ENCODE results near the gene UBE2I.

The UBE2I gene

GRCh38 chr16:1335996-1336395 is 26.6 kb downstream of the UBE2I start:
- H3K36me3 ChIP-seq (ENCODE audit: insufficient read depth, low read length): no peaks in the 10 kb centered on the region
- peaks cover 18% of the 10 kb centered on the region for H3K4me1 ChIP-seq (ENCODE audit: control insufficient read depth, insufficient read depth, low read length)
- H3K4me2 ChIP-seq (ENCODE audit: low read length): no peak overlapping the region
- H3K9me3 ChIP-seq (replicated peaks; ENCODE audit: low read length): no peaks in the 10 kb centered on the region
- H3K4me3 ChIP-seq (ENCODE audit: low read length): no peak overlapping the region
- H3K9ac ChIP-seq (ENCODE audit: low read depth, low read length): no peak overlapping the region
- H3K27me3 ChIP-seq (ENCODE audit: control insufficient read depth, insufficient read depth, low read length): peaks cover 69% of the 10 kb centered on the region

GRCh38 chr16:1336619-1337018 is 27.2 kb downstream of the UBE2I start:
- Histone ChIP-seq H3K4me2 (ENCODE audit: low read length) (no peak overlapping the region), H3K9me3 (replicated peaks; ENCODE audit: low read length) (no peaks in the 10 kb centered on the region), H3K9ac (ENCODE audit: low read depth, low read length) (no peak overlapping the region), H3K27me3 (ENCODE audit: control insufficient read depth, insufficient read depth, low read length) (peaks cover 65% of the 10 kb centered on the region), H3K36me3 (ENCODE audit: insufficient read depth, low read length) (no peaks in the 10 kb centered on the region), H3K4me1 (ENCODE audit: control insufficient read depth, insufficient read depth, low read length) (peaks cover 13% of the 10 kb centered on the region), H3K4me3 (ENCODE audit: low read length) (no peak overlapping the region)

GRCh38 chr16:1337486-1337885 is 28.1 kb downstream of the UBE2I start:
- Histone ChIP-seq H3K36me3 (ENCODE audit: insufficient read depth, low read length) (no peaks in the 10 kb centered on the region), H3K4me2 (ENCODE audit: low read length) (no peak overlapping the region), H3K27me3 (ENCODE audit: control insufficient read depth, insufficient read depth, low read length) (peaks cover 60% of the 10 kb centered on the region), H3K9me3 (replicated peaks; ENCODE audit: low read length) (no peaks in the 10 kb centered on the region), H3K9ac (ENCODE audit: low read depth, low read length) (no peak overlapping the region), H3K4me3 (ENCODE audit: low read length) (no peak overlapping the region), H3K4me1 (ENCODE audit: control insufficient read depth, insufficient read depth, low read length) (peaks cover 7% of the 10 kb centered on the region)

DNA sequence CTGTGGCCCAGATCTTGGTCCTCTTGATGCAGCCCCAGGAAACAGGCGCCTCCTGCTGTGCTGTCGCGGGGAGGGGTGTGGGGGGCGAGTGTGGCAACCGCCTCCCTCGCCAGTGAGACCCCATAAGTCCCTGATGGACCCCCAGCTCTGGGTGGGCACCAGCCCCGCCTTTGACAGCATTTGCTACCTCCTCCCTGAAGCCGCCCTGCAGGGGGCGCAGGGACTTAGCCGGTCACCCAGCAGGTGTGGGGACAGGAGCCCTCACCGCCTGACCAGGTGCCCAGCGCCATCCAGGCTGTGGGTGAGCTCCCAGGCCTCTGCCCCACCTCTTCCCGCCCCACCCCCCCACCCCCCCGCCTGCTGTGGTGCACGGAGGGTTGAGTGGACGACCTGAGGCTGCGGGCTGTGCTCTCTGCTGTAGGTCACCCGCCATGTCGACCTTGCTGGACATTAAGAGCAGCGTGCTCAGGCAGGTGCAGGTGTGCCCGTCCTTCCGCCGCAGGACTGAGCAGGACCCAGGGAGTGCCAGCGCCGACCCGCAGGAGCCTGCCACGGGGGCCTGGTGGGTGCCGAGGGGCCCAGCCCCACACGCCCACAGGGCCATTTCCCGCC is 28.8 kb downstream of the UBE2I start:
- H3K27me3 ChIP-seq (ENCODE audit: control insufficient read depth, insufficient read depth, low read length): peaks cover 54% of the 10 kb centered on the region
- H3K9ac ChIP-seq (ENCODE audit: low read depth, low read length): no peak overlapping the region

DNA sequence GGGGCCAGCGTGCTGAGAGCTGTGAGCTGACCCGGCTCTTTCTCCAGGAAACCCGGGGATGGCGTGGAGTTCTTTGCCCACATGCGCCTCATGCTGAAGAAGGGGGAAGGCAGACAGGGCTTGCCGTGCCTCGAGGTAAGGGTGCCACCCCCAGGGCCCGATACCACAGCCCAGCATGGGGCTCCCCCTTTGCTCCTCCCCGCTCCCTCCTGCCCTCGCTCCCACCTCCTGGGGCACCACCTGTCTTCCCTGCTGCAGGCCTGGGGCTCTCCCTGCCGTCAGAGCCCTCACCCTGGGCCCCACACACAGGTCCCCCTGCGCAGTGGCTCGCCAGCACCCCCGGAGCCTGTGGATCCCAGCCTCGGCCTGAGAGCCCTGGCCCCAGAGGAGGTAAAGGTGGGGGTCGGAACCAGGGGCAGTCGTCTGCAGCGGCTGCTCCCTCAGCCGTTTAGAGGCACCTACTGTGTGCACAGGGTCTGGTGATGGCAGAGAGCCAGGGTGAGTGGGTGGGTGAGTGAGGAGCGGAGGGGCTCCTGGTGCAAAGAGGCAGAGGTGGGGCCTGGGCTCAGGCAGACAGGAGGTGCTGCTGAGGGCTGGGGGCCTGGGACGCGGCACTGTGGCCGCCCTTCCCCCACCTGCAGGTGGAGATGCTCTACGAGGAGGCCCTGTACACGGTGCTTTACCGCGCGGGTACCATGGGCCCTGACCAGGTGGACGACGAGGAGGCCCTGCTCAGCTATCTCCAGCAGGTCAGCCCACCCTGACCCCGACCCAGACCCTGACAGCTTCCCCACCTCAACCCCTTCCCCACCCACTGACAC is 29.6 kb downstream of the UBE2I start:
- H3K9ac ChIP-seq (ENCODE audit: low read depth, low read length): no peak overlapping the region

More for the DNA sequence above, 28.8 kb downstream of the UBE2I start:
- H3K4me1 ChIP-seq (ENCODE audit: control insufficient read depth, insufficient read depth, low read length): peaks cover 7% of the 10 kb centered on the region
- no peaks in the 10 kb centered on the region for H3K9me3 ChIP-seq (replicated peaks; ENCODE audit: low read length)
- no peaks in the 10 kb centered on the region for H3K36me3 ChIP-seq (ENCODE audit: insufficient read depth, low read length)
- H3K4me2 ChIP-seq (ENCODE audit: low read length): no peak overlapping the region
- no peak overlapping the region for H3K4me3 ChIP-seq (ENCODE audit: low read length)

DNA sequence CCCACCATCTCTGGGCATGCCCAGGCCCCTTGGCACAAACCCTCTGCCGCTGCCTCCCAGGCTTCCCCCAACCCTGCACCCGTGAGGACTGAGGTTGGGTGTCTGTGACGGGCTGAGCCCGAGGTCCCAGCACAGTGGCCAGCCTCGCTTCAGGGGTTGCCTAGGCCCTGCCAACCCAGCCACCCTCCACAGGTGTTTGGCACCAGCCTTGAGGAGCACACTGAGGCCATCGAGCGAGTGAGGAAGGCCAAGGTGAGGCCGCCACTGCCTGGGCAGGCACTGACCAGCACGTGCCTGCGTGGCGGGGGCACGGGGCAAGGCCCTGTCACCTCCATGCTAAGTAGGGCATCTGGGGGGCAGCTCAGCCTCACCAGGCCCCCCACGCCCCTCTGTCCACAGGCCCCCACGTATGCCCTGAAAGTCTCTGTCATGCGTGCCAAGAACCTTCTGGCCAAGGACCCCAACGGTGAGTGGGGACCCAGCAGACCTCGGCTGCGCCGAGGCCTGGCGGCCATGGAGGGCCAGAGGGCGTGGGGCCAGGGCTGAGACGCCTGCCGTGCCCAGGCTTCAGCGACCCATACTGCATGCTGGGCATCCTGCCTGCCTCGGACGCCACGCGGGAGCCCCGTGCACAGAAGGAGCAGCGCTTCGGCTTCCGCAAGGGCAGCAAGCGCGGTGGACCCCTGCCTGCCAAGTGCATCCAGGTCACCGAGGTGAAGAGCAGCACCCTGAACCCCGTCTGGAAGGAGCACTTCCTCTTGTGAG is 31.5 kb downstream of the UBE2I start:
- Histone ChIP-seq H3K4me3 (ENCODE audit: low read length) (no peak overlapping the region), H3K36me3 (ENCODE audit: insufficient read depth, low read length) (no peaks in the 10 kb centered on the region), H3K4me1 (ENCODE audit: control insufficient read depth, insufficient read depth, low read length) (peaks cover 18% of the 10 kb centered on the region), H3K4me2 (ENCODE audit: low read length) (no peak overlapping the region), H3K9me3 (replicated peaks; ENCODE audit: low read length) (no peaks in the 10 kb centered on the region), H3K9ac (ENCODE audit: low read depth, low read length) (no peak overlapping the region), H3K27me3 (ENCODE audit: control insufficient read depth, insufficient read depth, low read length) (peaks cover 40% of the 10 kb centered on the region)

More for the DNA sequence above, 29.6 kb downstream of the UBE2I start:
- H3K4me1 ChIP-seq (ENCODE audit: control insufficient read depth, insufficient read depth, low read length): peaks cover 15% of the 10 kb centered on the region
- no peak overlapping the region for H3K4me2 ChIP-seq (ENCODE audit: low read length)
- H3K4me3 ChIP-seq (ENCODE audit: low read length): no peak overlapping the region
- no peaks in the 10 kb centered on the region for H3K9me3 ChIP-seq (replicated peaks; ENCODE audit: low read length)
- H3K27me3 ChIP-seq (ENCODE audit: control insufficient read depth, insufficient read depth, low read length): peaks cover 50% of the 10 kb centered on the region
- H3K36me3 ChIP-seq (ENCODE audit: insufficient read depth, low read length): no peaks in the 10 kb centered on the region

GRCh38 chr16:1341495-1342420 is 32.3 kb downstream of the UBE2I start:
- H3K27me3 ChIP-seq (ENCODE audit: control insufficient read depth, insufficient read depth, low read length): peaks cover 32% of the 10 kb centered on the region
- no peak overlapping the region for H3K9ac ChIP-seq (ENCODE audit: low read depth, low read length)
- H3K4me3 ChIP-seq (ENCODE audit: low read length): no peak overlapping the region
- H3K9me3 ChIP-seq (replicated peaks; ENCODE audit: low read length): no peaks in the 10 kb centered on the region
- H3K4me2 ChIP-seq (ENCODE audit: low read length): no peak overlapping the region
- H3K36me3 ChIP-seq (ENCODE audit: insufficient read depth, low read length): no peaks in the 10 kb centered on the region
- peaks cover 18% of the 10 kb centered on the region for H3K4me1 ChIP-seq (ENCODE audit: control insufficient read depth, insufficient read depth, low read length)

- H3K9me3 ChIP-seq (replicated peaks; ENCODE audit: low read length): no peaks in the 10 kb centered on the region
- H3K4me2 ChIP-seq (ENCODE audit: low read length): peak overlapping the region; percentile 72
- H3K27me3 ChIP-seq (ENCODE audit: control insufficient read depth, insufficient read depth, low read length): peaks cover 26% of the 10 kb centered on the region
- peaks cover 18% of the 10 kb centered on the region for H3K4me1 ChIP-seq (ENCODE audit: control insufficient read depth, insufficient read depth, low read length)
- no peaks in the 10 kb centered on the region for H3K36me3 ChIP-seq (ENCODE audit: insufficient read depth, low read length)
- H3K9ac ChIP-seq (ENCODE audit: low read depth, low read length): no peak overlapping the region
- H3K4me3 ChIP-seq (ENCODE audit: low read length): peak overlapping the region; percentile 35
These were observed 33.3 kb downstream of the UBE2I start for GRCh38 chr16:1342526-1343427.

- Histone ChIP-seq H3K4me1 (ENCODE audit: control insufficient read depth, insufficient read depth, low read length) (peaks cover 18% of the 10 kb centered on the region), H3K27me3 (ENCODE audit: control insufficient read depth, insufficient read depth, low read length) (peaks cover 22% of the 10 kb centered on the region), H3K4me3 (ENCODE audit: low read length) (peak overlapping the region; percentile 35), H3K9me3 (replicated peaks; ENCODE audit: low read length) (no peaks in the 10 kb centered on the region), H3K36me3 (ENCODE audit: insufficient read depth, low read length) (peaks cover under 1% of the 10 kb centered on the region), H3K9ac (ENCODE audit: low read depth, low read length) (no peak overlapping the region), H3K4me2 (ENCODE audit: low read length) (peak overlapping the region; percentile 72)
These were observed 34.2 kb downstream of the UBE2I start for GRCh38 chr16:1343428-1344242.
